GM15510 (cell line): ENCODE measurements around the gene CEMIP2.

Experiments
- POLR2A ChIP-seq: IDR thresholded peaks from 3 replicates; pipeline ENCODE4 v1.6.1; 2011; ENCODE audit warnings: borderline replicate concordance; ENCODE audit not compliant: insufficient read length; ENCODE audit errors: extremely low read depth

CEMIP2 gene

DNA sequence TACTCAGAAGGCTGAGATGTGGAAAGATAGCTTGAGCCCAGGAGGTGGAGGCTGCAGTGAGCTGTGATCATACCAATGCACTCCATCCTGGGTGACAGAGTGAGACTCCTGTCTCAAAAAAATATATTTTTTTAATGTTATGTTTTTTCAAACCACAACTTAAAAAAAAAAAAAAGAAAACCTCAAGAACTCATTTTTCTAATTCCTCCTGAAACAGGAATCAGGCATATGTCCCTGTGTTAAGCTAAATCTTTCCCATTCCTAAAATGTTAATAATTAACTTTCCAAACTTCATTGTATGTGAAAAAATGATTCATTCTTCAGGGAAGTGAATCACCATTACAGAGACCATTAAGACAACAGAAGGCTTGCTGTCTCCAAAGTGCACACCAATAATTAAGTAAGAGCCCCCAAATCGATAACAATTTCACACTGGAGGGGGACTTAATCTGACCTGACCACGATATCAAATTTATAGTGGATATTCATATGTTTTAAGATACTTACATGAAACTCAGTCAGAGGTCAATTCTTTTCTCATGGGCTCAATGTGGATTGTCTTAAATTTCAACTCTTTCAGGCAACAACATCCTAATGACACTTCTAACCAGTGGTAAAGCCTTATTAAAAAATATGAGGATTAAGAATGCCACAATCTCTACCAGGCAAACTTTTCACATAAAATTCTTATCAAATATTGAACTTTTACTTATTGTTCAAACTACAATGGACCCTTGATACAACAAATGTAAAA lies 5.2 kb downstream of the CEMIP2 start:
- no peak for TF ChIP-seq POLR2A

DNA sequence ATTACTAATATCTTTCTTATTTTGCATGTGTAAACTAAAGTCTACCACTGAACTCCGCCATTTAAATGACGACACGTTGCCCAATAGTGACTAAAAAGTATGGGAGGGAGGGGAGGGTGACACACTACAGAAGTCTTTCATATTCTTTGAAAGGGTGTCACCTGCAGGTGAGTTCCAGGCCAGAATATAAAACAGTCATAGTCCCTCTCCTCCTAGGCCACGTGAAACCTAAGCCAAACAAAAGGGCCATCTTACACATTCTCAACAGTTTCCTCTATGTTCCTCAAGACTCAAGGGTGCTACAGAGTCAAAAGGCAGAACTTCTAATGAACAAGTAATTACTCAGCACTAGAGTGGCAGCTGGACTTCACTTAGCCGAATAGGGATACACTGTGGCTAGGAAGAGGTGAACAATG lies 6.4 kb downstream of the CEMIP2 start:
- no peak for TF ChIP-seq POLR2A

DNA sequence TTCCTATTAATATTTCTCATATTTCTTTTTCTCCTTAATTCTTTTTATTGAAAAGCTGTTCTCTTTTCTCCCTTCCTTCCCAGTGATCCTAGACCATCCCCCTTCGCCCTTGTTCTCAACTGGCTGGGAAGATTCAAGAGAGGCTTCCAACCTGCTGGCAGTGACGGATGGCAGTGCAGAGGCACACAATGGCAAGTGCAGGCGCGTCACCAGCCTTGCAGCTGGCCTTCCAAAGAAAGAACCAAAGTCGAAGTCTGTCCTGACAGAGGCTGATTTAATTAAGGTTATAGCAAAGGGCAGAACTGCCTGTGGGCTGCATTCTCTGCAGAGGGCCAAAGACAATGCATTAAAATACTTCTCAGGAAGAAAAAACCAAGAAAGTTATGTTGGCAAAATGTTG lies 7.4 kb downstream of the CEMIP2 start:
- no peak for TF ChIP-seq POLR2A

DNA sequence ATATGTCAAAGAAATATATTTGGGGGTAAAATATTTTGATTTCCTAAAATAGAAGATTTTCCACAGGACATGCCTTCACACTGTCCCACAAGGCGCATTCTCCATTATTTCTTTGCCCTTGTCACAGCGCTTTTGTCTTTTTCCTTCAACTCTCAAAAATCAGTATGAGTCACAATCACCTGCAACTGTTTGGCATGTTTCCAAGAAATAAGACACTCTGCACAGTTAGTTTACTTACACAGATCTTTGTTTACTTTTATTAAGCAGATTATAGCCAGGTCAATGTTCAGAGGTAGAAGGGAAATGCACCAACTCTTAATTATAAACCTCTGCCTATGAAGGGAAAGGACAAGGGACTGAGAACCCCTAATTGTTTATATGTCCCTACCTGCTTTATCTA lies 9.5 kb downstream of the CEMIP2 start:
- no peak for TF ChIP-seq POLR2A

DNA sequence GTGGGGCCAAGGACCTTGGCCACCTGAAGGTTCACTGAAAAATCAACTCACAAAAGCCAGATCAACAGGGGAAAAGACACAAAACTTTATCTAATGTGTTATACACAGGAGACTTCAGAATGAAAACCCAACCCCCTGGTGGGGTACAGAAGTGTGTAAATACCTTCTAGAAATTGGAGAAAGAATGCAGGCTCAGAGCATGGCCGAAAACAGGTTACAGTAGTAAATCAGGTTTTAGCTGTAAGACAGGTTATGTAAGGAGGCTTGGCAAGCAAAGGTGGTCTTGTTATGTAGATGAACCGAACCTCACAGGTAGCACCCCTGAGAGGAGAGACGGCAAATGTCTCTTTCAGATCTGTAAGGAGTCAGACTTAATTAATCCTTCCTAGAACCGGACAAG lies 10.0 kb downstream of the CEMIP2 start:
- TF ChIP-seq POLR2A, result no peak

DNA sequence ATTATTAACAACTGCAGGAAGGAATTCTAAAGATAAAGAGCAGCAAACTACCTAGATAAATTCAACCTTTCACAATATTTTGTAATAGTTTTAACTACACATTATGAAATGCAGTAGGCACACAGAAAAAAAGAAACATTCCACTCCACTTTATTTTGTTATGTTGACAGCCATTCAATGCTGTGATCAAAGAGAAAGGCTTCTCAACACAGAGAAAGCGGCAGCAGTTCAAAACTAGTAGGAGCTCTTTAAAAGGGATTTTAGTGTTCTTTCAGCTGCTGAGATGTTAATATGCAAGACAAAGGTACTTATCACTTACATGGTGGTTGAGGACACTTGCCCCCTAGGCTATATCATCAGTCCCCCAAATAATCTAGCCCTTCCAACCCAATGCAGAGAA lies 11.6 kb downstream of the CEMIP2 start:
- no peak for TF ChIP-seq POLR2A

DNA sequence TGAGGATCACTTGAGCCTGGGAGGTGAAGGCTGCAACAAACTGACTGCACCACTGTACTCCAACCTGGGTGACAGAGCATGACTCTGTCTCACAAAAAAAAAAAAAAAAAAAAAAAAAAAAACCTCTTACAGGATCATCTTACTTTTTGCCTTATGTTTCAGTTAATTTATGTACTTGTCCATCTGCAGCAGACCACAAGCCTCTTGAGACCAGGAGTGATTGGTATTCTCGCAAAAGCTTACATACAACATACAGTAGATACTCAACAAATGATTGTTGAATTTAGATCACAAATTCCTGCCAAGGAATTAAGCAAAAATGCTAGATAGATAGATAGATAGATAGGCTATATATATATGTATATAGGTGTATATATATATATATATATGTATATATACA lies 12.4 kb downstream of the CEMIP2 start:
- no peak for TF ChIP-seq POLR2A

DNA sequence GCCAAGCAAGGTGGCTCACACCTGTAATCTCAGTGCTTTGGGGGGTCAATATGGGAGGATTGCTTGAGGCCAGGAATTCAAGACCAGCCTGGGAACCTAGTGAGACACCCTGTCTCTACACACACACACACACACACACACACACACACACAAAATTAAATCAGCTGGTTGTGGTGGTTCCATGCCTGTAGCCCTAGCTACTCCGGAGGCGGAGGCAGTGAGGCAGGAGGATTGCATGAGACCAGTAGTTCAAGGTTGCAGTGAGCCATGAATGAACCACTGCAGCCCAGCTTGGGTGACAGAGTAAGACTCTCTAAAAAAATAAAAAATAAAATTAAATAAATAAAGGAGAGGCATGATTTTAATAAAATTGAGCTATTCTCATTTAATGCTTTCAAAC lies 13.1 kb downstream of the CEMIP2 start:
- TF ChIP-seq POLR2A, result no peak

DNA sequence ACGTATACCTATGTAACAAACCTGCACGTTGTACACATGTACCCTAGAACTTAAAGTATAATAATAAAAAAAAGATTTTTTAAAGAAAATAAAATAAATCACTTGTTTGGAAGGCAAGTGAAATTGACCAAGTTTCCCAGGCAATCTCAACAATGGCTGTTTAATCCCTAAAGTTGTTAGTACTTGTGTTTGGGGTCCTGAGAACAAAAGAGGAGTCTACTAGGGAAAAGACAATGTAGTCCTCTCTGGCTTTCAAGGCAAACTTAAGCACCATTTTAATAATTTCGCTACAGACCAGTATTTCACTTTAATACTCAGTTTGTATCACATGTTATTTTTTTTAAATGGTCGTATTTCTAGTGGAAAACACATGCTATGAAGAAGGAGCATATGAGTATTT lies 14.2 kb downstream of the CEMIP2 start:
- no peak for TF ChIP-seq POLR2A

DNA sequence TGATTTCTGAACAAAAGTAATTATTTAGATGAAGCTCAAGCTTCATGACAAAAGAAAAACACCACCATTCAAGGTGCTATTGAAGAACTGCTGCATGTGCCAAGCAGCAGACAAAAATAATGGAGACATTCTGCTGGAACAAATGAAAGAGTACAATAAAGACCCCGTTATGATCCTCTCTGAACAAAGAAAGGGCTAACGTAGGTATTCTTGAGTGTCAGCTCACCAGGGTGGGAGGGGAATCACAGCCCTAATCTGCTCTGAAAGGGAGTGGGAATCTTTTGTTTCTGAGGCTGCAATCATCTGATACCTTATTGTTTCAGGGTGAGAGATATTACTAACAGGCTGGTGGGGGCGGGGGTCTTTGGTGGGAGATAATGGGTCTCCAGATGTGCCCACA lies 15.4 kb downstream of the CEMIP2 start:
- TF ChIP-seq POLR2A, result no peak

DNA sequence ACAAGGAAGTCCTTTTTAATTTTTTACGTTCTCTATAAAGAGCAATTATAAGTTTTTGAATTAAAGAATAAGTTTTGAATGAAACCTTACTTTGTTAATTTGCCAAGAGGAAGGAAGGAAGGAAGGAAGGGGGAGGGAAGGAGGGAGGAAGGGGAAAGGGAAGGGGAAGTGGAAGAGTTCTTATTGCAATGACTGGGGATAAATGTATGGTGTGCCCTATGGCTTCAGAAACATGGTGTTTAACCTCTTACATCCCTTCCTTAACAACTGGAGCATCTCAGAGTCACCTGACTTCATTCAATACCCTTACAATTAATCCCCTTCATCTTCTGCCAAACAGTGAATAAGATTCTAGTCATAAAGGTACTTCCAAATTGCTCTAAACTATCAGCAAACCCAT lies 16.0 kb downstream of the CEMIP2 start:
- no peak for TF ChIP-seq POLR2A

DNA sequence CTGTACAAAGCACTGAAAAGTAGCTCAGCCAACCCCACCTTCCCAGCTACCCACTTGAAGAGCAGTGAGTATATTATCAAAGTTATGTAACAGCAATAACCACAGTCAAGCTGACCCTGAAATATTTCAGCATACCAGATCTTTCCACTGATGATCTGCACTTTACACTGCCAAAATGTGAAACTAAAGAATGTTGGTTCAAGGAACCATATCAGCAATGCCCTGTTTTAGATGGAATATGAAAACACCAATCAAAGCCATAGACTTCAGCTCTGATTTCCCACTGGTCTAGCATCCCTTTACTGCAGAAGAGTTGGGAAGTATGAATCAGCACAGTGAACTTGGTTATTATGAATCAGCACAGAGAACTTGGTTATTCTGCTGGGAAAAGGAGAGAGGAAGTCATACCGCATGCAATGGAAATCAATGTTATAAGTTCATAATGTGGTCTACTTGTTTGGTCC lies 20.0 kb downstream of the CEMIP2 start:
- no peak for TF ChIP-seq POLR2A

DNA sequence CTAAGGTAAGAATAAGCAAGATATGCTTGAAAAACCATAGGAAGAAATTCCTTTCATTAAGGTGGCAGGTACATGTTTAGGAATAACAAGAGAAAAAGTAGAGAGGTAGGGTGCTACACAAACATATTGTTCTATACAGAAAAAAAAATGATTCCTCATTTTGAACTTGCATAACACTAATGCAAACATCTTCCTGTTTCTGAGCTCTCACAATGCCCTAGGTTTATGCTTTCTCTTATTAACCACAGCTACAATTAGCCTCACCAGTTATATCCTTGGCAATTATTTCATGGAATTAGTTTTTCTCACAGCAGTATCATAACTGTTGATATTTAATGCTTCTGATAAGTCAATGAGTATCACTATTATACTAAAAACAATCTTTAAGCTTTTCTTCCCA lies 20.7 kb downstream of the CEMIP2 start:
- TF ChIP-seq POLR2A, result no peak

DNA sequence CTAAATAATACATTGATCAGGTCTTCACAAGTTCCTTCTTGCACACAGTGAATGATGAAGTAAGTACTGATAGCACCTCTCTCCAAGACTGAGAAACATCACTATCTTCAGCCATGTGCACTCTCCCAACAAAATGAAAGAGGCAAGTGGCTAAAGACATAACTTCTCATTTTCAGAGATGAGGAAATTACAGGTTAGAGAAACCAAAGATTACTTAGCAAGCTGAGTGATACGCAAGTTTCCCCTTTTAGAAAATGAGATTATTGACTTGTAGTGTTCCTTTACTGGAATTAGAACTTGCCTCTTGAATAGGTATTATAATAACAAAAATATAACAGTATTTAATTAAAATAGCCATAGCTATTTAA lies 21.6 kb downstream of the CEMIP2 start:
- no peak for TF ChIP-seq POLR2A

DNA sequence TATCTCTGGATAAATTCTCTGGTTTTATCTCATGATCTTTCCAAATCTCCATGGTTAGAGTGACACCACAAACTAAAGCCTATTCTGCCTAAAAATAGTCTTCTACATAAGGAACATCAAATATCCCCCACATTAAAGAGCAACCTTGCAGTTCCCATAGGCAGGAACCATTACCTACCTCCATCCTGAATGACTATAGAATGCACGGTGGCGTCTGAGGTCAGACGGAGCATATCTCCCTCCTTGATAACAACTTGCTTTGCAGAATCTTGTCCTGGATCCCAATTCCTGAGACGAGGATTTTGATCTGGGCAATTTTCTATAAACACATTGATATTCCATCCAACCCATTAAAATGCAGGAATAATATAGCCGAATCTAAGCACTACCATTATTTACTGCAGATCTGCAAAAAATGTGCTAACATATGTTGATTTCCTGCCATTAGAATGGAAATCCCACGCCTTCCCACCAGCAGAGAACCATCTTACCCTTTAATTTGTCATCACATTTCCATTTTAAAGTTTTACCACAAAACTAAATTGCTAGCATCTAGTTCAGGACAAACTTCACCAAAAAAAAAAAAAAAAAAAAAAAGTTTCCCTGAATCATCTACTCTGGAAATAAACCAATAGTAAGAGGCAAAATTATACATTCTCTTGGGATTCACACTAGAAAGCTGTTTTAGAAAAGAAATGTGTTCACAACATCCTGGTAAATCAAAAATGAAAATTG lies 22.1 kb downstream of the CEMIP2 start:
- TF ChIP-seq POLR2A, result no peak
